ENCODE data around the gene ZBTB47.

- TF ChIP-seq CTCF (IDR thresholded peaks at IDR 0.05 in 8 of 11, conservative IDR thresholded peaks at IDR 0.05 in 3 of 11) (no peak), POLR2AphosphoS5 (IDR thresholded peaks at IDR 0.05) (no peak), POLR2A (IDR thresholded peaks at IDR 0.05) (no peak)
These were observed 57.0 kb downstream of the ZBTB47 start for GRCh38 chr3:42710323-42711021.

All from spleen (tissue), 7 donors.